ENCODE results near the gene FAM107B. TPM values are rescaled to one million over a fixed set of nuclear protein-coding genes. Genes with fewer than 3 reads are reported as not detected.

Gene FAM107B
- total and polyA plus RNA-seq, 2 of the 4 experiments (the other 2 are of a cell fraction), result 26.4 to 27.1 TPM

DNA sequence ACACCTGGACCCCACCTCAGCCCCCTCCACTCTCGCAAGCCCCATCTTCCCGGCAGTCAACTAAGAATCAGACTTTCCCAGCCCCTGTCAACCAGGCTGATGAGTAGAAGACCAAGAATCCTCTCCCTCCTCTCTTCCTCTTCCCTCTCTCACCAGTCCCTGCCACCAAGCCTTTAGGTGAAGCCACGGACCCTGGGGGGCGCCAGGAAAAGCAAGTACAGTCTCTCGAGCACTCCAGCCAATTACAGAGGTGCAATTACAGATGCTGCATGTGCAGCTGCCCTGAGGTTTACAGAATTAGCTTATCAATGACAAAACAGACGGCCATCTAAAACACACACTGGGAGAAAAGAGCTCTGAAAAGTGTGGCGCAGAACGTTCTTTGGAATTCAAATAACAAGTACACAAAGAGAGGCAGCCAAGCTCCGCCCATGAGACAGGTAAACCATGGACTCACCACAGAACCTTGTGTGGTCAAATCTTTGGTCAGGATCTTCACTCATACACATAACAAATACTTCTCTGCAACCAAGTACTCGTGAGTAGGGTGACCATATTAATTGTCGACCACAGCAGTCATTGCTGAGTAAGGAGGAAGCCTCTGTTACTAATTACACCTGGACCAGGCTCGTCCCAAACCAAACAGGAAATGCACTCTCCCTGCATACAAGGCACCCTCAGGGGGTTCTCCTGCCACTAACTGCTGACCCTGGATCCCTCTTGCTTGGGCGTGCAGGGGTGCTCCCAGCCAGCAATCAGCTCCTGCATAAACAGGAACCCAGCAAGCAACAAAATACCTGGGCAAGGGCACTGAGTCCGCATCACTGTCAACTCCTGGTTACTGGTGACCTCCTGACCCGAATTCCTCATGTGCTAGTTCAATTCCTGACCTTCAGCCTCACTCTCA is 189.2 kb downstream of the FAM107B start:
- ATAC-seq (ENCODE audit: low read depth) (no peak), DNase-seq (no peak)
- Histone ChIP-seq H2BK120ac (ENCODE audit: low read depth, low read length) (peak overlapping the region; percentile 98), H3K9ac (ENCODE audit: low read depth, low read length) (no peak overlapping the region), H2AFZ (replicated peaks; ENCODE audit: low read length, poor library complexity) (no peak overlapping the region), H3K36me3 (ENCODE audit: control insufficient read depth, insufficient read depth, low read length) (peaks cover 21% of the 10 kb centered on the region), H2BK15ac (ENCODE audit: low read depth, low read length) (peak overlapping the region; percentile 97; the same call in 2 of the 3 replicates), H3K4me3 (ENCODE audit: insufficient read depth, low read depth, low read length) (no peak overlapping the region), H3K18ac (ENCODE audit: low read depth, low read length) (peak overlapping the region; percentile 84; the same call in 1 of the 2 replicates), H3K56ac (ENCODE audit: extremely low read depth, insufficient read depth, low read length) (peak overlapping the region; percentile 26; the same call in 1 of the 2 replicates), H2AK5ac (ENCODE audit: low read depth, low read length) (peak overlapping the region; percentile 99), H2BK5ac (ENCODE audit: low read depth, low read length, poor library complexity, severe bottlenecking) (peak overlapping the region; percentile 99), H4K8ac (ENCODE audit: low read depth in 2 of 2, low read length in 2 of 2) (peak overlapping the region; percentile 84 to 91; a peak in 3 of 4 replicates), H3K27ac (ENCODE audit: insufficient read depth, low read length) (peak overlapping the region; percentile 30), H3K4me2 (ENCODE audit: low read depth, low read length) (no peak overlapping the region), H3K14ac (replicated peaks; ENCODE audit: low read depth, low read length) (peak overlapping the region; percentile 84), H3K79me1 (ENCODE audit: low read depth in 1 of 2, low read length in 2 of 2) (peaks cover 28 to 74% of the 10 kb centered on the region in 2 experiments), H4K20me1 (ENCODE audit: insufficient read depth, low read length) (peaks cover 33% of the 10 kb centered on the region), H3K27me3 (ENCODE audit: control insufficient read depth, insufficient read depth, low read length) (no peaks in the 10 kb centered on the region), H3K4ac (ENCODE audit: low read depth, low read length) (peak overlapping the region; percentile 98), H4K5ac (ENCODE audit: low read depth, low read length) (peak overlapping the region; percentile 86), H2AK9ac (replicated peaks; ENCODE audit: low read depth, low read length, poor library complexity) (no peak overlapping the region), H3K4me1 (ENCODE audit: control insufficient read depth, insufficient read depth, low read length) (peaks cover 29% of the 10 kb centered on the region), H3K9me3 (ENCODE audit: control insufficient read depth, insufficient read depth, low read length) (no peaks in the 10 kb centered on the region), H2BK20ac (ENCODE audit: low read depth, low read length) (peak overlapping the region; percentile 76; the same call in 1 of the 2 replicates), H3K9me1 (ENCODE audit: insufficient read depth, low read length) (peaks cover 37% of the 10 kb centered on the region), H3K23ac (ENCODE audit: low read depth, low read length) (peak overlapping the region; percentile 92), H4K91ac (ENCODE audit: insufficient read depth, low read depth, low read length) (peak overlapping the region; percentile 86)
- in situ Hi-C loops (cut with MboI; ENCODE audit: low sequenced_read_pairs) (no loop called here), intact Hi-C loops (cut with micrococcal nuclease) (loop anchor here (5.0 kb wide), 1 partner anchor 38 kb away; no protein-coding TSS in a partner anchor), dilution Hi-C loops (cut with HindIII; ENCODE audit: low sequenced_read_pairs, unreplicated experiment) (no loop called here)
- no peak for TF ChIP-seq FOS (IDR thresholded peaks at IDR 0.05; ENCODE audit: low read depth, low read length)
- no peak for TF ChIP-seq MAZ (IDR thresholded peaks at IDR 0.05; ENCODE audit: borderline replicate concordance, low read depth, low read length)
- TF ChIP-seq POLR2A (IDR thresholded peaks at IDR 0.05; ENCODE audit: low read depth, low read length), result no peak; the same call in 1 of the 2 replicates
- TF ChIP-seq, protein P1, sequence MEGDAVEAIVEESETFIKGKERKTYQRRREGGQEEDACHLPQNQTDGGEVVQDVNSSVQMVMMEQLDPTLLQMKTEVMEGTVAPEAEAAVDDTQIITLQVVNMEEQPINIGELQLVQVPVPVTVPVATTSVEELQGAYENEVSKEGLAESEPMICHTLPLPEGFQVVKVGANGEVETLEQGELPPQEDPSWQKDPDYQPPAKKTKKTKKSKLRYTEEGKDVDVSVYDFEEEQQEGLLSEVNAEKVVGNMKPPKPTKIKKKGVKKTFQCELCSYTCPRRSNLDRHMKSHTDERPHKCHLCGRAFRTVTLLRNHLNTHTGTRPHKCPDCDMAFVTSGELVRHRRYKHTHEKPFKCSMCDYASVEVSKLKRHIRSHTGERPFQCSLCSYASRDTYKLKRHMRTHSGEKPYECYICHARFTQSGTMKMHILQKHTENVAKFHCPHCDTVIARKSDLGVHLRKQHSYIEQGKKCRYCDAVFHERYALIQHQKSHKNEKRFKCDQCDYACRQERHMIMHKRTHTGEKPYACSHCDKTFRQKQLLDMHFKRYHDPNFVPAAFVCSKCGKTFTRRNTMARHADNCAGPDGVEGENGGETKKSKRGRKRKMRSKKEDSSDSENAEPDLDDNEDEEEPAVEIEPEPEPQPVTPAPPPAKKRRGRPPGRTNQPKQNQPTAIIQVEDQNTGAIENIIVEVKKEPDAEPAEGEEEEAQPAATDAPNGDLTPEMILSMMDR (conservative IDR thresholded peaks at IDR 0.05; ENCODE audit: low read depth, low read length), result no peak
- TF ChIP-seq RAD21 (IDR thresholded peaks at IDR 0.05; ENCODE audit: low read length), result no peak
- no peak for TF ChIP-seq CHD1 (IDR thresholded peaks at IDR 0.05; ENCODE audit: low read depth, low read length)
- TF ChIP-seq, protein P2, sequence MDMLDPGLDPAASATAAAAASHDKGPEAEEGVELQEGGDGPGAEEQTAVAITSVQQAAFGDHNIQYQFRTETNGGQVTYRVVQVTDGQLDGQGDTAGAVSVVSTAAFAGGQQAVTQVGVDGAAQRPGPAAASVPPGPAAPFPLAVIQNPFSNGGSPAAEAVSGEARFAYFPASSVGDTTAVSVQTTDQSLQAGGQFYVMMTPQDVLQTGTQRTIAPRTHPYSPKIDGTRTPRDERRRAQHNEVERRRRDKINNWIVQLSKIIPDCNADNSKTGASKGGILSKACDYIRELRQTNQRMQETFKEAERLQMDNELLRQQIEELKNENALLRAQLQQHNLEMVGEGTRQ (IDR thresholded peaks at IDR 0.05; ENCODE audit: low read depth, low read length), result no peak
- TF ChIP-seq NFE2L2 (IDR thresholded peaks at IDR 0.05; ENCODE audit: low read depth, low read length), result no peak
- TF ChIP-seq RFX5 (IDR thresholded peaks at IDR 0.05; ENCODE audit: low read depth, low read length), result no peak
- TF ChIP-seq RCOR1 (IDR thresholded peaks at IDR 0.05; ENCODE audit: insufficient replicate concordance, low read length), result no peak
- TF ChIP-seq CEBPB (IDR thresholded peaks at IDR 0.05; ENCODE audit: low read depth, low read length), result no peak
- no peak for TF ChIP-seq MAFK (IDR thresholded peaks at IDR 0.05; ENCODE audit: low read depth, low read length)
- POLR2A ChIA-PET (ENCODE audit: unreplicated experiment), result no interaction called here
- WGBS, 2 experiments (ENCODE audit: extremely low coverage in 2 of 2, insufficient read length in 1 of 2), result 94% methylated on average over 8 of the region's 15 CpGs; no CpG with 5 or more reads in 1 of the 2 experiments
- CTCF ChIA-PET, result no interaction called here
- no TSS peak for BruUV-seq (replicated peaks)

All from IMR-90 (cell line).